ENCODE measurements around the gene IL16.
"Not testable (repeated sequence)": the region's sequence is repeated elsewhere in the genome, so short reads cannot be mapped to it uniquely, and the experiment has no call there.

The IL16 gene

GRCh38 chr15:81174792-81175327 lies 21.8 kb upstream of the IL16 start:
- no peak for DNase-seq

GRCh38 chr15:81175496-81175895 lies 21.2 kb upstream of the IL16 start:
- DNase-seq = no peak

GRCh38 chr15:81176291-81176893 lies 20.3 kb upstream of the IL16 start:
- no peak for DNase-seq

- no peak for DNase-seq
Measured at GRCh38 chr15:81178365-81178764, 18.3 kb upstream of the IL16 start.

GRCh38 chr15:81181220-81181619 lies 15.5 kb upstream of the IL16 start:
- no peak for DNase-seq

GRCh38 chr15:81182031-81182755 lies 14.5 kb upstream of the IL16 start:
- no peak for DNase-seq

- no peak for DNase-seq
Measured at GRCh38 chr15:81182756-81183438, 13.8 kb upstream of the IL16 start.

GRCh38 chr15:81183439-81183775 lies 13.3 kb upstream of the IL16 start:
- DNase-seq = no peak

- no peak for DNase-seq
Measured at GRCh38 chr15:81184188-81184587, 12.5 kb upstream of the IL16 start.

GRCh38 chr15:81185631-81186295 lies 10.9 kb upstream of the IL16 start:
- no peak for DNase-seq

GRCh38 chr15:81188354-81188753 lies 8.3 kb upstream of the IL16 start:
- DNase-seq = no peak

- no peak for DNase-seq
Measured at GRCh38 chr15:81189583-81190283, 6.9 kb upstream of the IL16 start.

GRCh38 chr15:81190922-81191507 lies 5.7 kb upstream of the IL16 start:
- no peak for DNase-seq

GRCh38 chr15:81191701-81192100 lies 5.0 kb upstream of the IL16 start:
- no peak for DNase-seq

GRCh38 chr15:81194723-81195122 lies 2.0 kb upstream of the IL16 start:
- no peak for DNase-seq

- no peak for DNase-seq
Measured at GRCh38 chr15:81195339-81195864, 1.3 kb upstream of the IL16 start.

GRCh38 chr15:81197255-81197630 lies 564 bp downstream of the IL16 start:
- DNase-seq = no peak

GRCh38 chr15:81197688-81198281 lies 1.1 kb downstream of the IL16 start:
- DNase-seq = no peak

GRCh38 chr15:81199031-81199779 lies 2.5 kb downstream of the IL16 start:
- DNase-seq = no peak

GRCh38 chr15:81206018-81206417 lies 9.3 kb downstream of the IL16 start:
- DNase-seq = no peak

GRCh38 chr15:81207987-81208386 lies 11.3 kb downstream of the IL16 start:
- DNase-seq = not testable (repeated sequence)
